ENCODE measurements around the gene ATP6V0B. TPM values are rescaled to one million over a fixed set of nuclear protein-coding genes. Genes with fewer than 3 reads are reported as not detected.

The ATP6V0B gene
- total RNA-seq, 2 experiments from 2014 or later: 42.9 to 47.0 TPM

GRCh38 chr1:43998000-43998378 lies 23.2 kb downstream of the ATP6V0B start:
- Mint-ChIP-seq H3K9me3 (no peaks in the 10 kb centered on the region), H3K36me3 (ENCODE audit: low read depth) (no peaks in the 10 kb centered on the region), H3K4me1 (ENCODE audit: low read depth) (no peaks in the 10 kb centered on the region), H3K4me3 (no peak overlapping the region), H3K27me3 (no peaks in the 10 kb centered on the region), H3K27ac (no peak overlapping the region)
- no peak for TF ChIP-seq CTCF (IDR thresholded peaks at IDR 0.05)
- H3K4me3 ChIP-seq (ENCODE audit: low read length): no peak overlapping the region
- H3K4me1 ChIP-seq (ENCODE audit: insufficient read depth, low read length): no peaks in the 10 kb centered on the region
- H3K9me3 ChIP-seq (ENCODE audit: control insufficient read depth in 1 of 2, insufficient read depth in 1 of 2, low read length in 2 of 2): no peaks in the 10 kb centered on the region
- no peak overlapping the region for H3K27ac ChIP-seq (ENCODE audit: low read depth in 1 of 2, low read length in 2 of 2)
- no peak for ATAC-seq (ENCODE audit: poor library complexity)
- H3K27me3 ChIP-seq (ENCODE audit: control insufficient read depth in 1 of 2, insufficient read depth in 2 of 2, low read length in 2 of 2): no peaks in the 10 kb centered on the region
- intact Hi-C loops (cut with DNase I, micrococcal nuclease): no loop called here
- ChIA-PET CTCF (no interaction called here), POLR2A (no interaction called here)
- no peak for DNase-seq
- no peaks in the 10 kb centered on the region for H3K36me3 ChIP-seq (ENCODE audit: insufficient read depth, low read length)

GRCh38 chr1:43999455-43999854 lies 24.7 kb downstream of the ATP6V0B start:
- no peaks in the 10 kb centered on the region for H3K9me3 Mint-ChIP-seq
- no peak for DNase-seq

GRCh38 chr1:44000122-44000665 lies 25.4 kb downstream of the ATP6V0B start:
- Histone ChIP-seq H3K36me3 (ENCODE audit: insufficient read depth, low read length) (no peaks in the 10 kb centered on the region), H3K27ac (ENCODE audit: low read depth in 1 of 2, low read length in 2 of 2) (no peak overlapping the region), H3K4me1 (ENCODE audit: insufficient read depth, low read length) (no peaks in the 10 kb centered on the region), H3K27me3 (ENCODE audit: control insufficient read depth in 1 of 2, insufficient read depth in 2 of 2, low read length in 2 of 2) (no peaks in the 10 kb centered on the region), H3K4me3 (ENCODE audit: low read length) (no peak overlapping the region), H3K9me3 (ENCODE audit: control insufficient read depth in 1 of 2, insufficient read depth in 1 of 2, low read length in 2 of 2) (no peaks in the 10 kb centered on the region)
- ATAC-seq (ENCODE audit: poor library complexity) (no peak), DNase-seq (no peak)
- no peak overlapping the region for H3K27ac Mint-ChIP-seq
- no peaks in the 10 kb centered on the region for H3K27me3 Mint-ChIP-seq
- intact Hi-C loops (cut with DNase I, micrococcal nuclease): no loop called here
- POLR2A ChIA-PET: no interaction called here
- CTCF ChIA-PET: no interaction called here
- TF ChIP-seq CTCF (IDR thresholded peaks at IDR 0.05): no peak
- H3K9me3 Mint-ChIP-seq: no peaks in the 10 kb centered on the region
- no peaks in the 10 kb centered on the region for H3K36me3 Mint-ChIP-seq (ENCODE audit: low read depth)
- no peak overlapping the region for H3K4me3 Mint-ChIP-seq
- H3K4me1 Mint-ChIP-seq (ENCODE audit: low read depth): no peaks in the 10 kb centered on the region

More at GRCh38 chr1:43999455-43999854, 24.7 kb downstream of the ATP6V0B start:
- no peaks in the 10 kb centered on the region for H3K4me1 Mint-ChIP-seq (ENCODE audit: low read depth)
- Histone ChIP-seq H3K9me3 (ENCODE audit: control insufficient read depth in 1 of 2, insufficient read depth in 1 of 2, low read length in 2 of 2) (no peaks in the 10 kb centered on the region), H3K27ac (ENCODE audit: low read depth in 1 of 2, low read length in 2 of 2) (no peak overlapping the region), H3K4me1 (ENCODE audit: insufficient read depth, low read length) (no peaks in the 10 kb centered on the region), H3K36me3 (ENCODE audit: insufficient read depth, low read length) (no peaks in the 10 kb centered on the region), H3K4me3 (ENCODE audit: low read length) (no peak overlapping the region), H3K27me3 (ENCODE audit: control insufficient read depth in 1 of 2, insufficient read depth in 2 of 2, low read length in 2 of 2) (no peaks in the 10 kb centered on the region)
- H3K4me3 Mint-ChIP-seq: no peak overlapping the region
- no peak for TF ChIP-seq CTCF (IDR thresholded peaks at IDR 0.05)
- no peak overlapping the region for H3K27ac Mint-ChIP-seq
- intact Hi-C loops (cut with DNase I, micrococcal nuclease): no loop called here
- ChIA-PET CTCF (no interaction called here), POLR2A (interaction anchor here (0.6 kb wide), 1 partner anchor 1137 kb away, joined by 3 read pairs; no protein-coding TSS in a partner anchor)
- no peaks in the 10 kb centered on the region for H3K27me3 Mint-ChIP-seq
- ATAC-seq (ENCODE audit: poor library complexity): no peak
- no peaks in the 10 kb centered on the region for H3K36me3 Mint-ChIP-seq (ENCODE audit: low read depth)
